ENCODE data around the gene GAMT. TPM values are rescaled to one million over a fixed set of nuclear protein-coding genes. Genes with fewer than 3 reads are reported as not detected.
A peak's percentile ranks its signal among the peaks of the same experiment; 100 is the strongest.

The GAMT gene
- total RNA-seq, 1 experiment from 2014 or later = 15.2 TPM

DNA sequence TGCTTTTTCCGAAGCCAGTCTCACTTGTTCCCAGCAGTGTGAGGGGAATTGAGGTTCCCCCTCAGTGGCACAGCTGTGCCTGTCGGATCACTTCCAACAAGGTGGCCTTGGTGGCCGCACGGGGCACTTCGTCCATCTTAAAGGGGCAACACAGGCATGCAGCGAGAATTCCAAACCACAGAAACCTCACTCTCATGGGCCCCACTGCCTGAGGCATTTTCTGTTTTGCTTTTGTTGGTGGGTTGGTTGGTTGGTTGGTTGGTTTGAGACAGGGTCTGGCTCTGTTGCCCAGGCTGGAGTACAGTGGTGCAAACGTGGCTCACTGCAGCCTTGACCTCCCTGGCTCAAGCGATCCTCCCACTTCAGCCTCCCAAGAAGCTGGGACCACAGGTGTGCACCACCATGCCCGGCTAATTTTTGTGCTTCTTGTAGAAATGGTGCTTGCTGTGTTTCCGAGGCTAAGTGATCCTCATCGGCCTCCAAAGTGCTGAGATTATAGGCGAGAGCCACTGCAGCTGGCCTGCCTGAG, 21.3 kb downstream of the GAMT start:
- H3K27me3 ChIP-seq = no peaks in the 10 kb centered on the region
- peak; percentile 35 to 53 for DNase-seq
- H3K36me3 ChIP-seq = peaks cover 4% of the 10 kb centered on the region
- peaks cover 5% of the 10 kb centered on the region for H3K4me1 ChIP-seq
- no peak overlapping the region for H3K27ac ChIP-seq
- no peaks in the 10 kb centered on the region for H3K9me3 ChIP-seq (replicated peaks)
- H3K4me3 ChIP-seq = no peak overlapping the region

- H3K27ac ChIP-seq = no peak overlapping the region
- no peak for DNase-seq
- no peaks in the 10 kb centered on the region for H3K9me3 ChIP-seq (replicated peaks)
- no peak overlapping the region for H3K4me3 ChIP-seq
- H3K4me1 ChIP-seq = peaks cover 5% of the 10 kb centered on the region
- peaks cover 8% of the 10 kb centered on the region for H3K36me3 ChIP-seq
- H3K27me3 ChIP-seq = no peaks in the 10 kb centered on the region
These were observed 22.0 kb downstream of the GAMT start for GRCh38 chr19:1379126-1379905.

DNA sequence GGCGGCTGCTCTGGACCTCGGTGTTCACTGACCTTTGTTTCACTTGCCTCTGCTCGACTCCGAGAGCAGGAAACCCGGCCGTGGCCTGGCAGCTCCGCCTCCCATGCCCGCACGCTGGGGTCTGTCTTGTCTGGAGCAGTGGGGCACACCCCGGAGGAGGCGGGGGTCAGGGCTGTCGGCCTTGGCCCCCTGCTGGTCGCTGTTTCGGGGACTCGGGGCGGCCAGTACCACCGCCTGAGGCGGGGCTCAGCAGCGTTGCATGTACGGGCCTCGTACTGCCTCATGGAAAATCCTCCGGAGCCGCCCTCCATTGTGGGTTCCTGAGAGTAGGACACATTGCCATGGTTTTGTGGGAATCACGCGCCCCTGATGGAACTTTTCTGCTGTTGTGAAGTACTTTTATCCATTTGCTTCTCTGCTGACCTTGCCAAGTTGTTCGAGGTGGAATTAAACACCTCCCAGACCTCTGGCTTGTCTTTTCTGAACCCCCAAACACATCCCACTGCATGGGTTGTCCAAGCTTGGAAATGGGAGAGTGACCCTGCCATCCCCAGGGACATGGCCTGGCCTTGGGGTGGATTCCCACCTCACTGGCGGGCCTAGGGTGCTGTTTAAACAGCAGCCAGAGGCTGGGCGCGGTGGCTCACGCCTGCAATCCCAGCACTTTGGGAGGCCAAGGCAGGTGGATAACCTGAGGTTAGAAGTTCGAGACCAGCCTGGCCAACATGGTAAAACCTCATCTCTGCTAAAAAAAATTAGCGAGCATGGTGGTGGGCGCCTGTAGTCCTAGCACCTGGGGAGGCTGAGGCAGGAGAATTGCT, 23.2 kb downstream of the GAMT start:
- Histone ChIP-seq H3K36me3 (peaks cover 10% of the 10 kb centered on the region), H3K27me3 (no peaks in the 10 kb centered on the region), H3K4me1 (peaks cover 7% of the 10 kb centered on the region), H3K27ac (no peak overlapping the region), H3K9me3 (replicated peaks) (no peaks in the 10 kb centered on the region), H3K4me3 (no peak overlapping the region)
- DNase-seq = no peak

GRCh38 chr19:1377176-1377964, 24.0 kb downstream of the GAMT start:
- peaks cover 10% of the 10 kb centered on the region for H3K4me1 ChIP-seq
- H3K36me3 ChIP-seq = peaks cover 18% of the 10 kb centered on the region
- DNase-seq = no peak
- no peak overlapping the region for H3K4me3 ChIP-seq
- no peaks in the 10 kb centered on the region for H3K9me3 ChIP-seq (replicated peaks)
- H3K27me3 ChIP-seq = no peaks in the 10 kb centered on the region
- H3K27ac ChIP-seq = no peak overlapping the region

- no peaks in the 10 kb centered on the region for H3K27me3 ChIP-seq
- no peak overlapping the region for H3K4me3 ChIP-seq
- H3K4me1 ChIP-seq = peaks cover 10% of the 10 kb centered on the region
- H3K36me3 ChIP-seq = peaks cover 22% of the 10 kb centered on the region
- H3K27ac ChIP-seq = no peak overlapping the region
- DNase-seq = no peak
- H3K9me3 ChIP-seq (replicated peaks) = no peaks in the 10 kb centered on the region
These were observed 24.9 kb downstream of the GAMT start for GRCh38 chr19:1376415-1376805.

DNA sequence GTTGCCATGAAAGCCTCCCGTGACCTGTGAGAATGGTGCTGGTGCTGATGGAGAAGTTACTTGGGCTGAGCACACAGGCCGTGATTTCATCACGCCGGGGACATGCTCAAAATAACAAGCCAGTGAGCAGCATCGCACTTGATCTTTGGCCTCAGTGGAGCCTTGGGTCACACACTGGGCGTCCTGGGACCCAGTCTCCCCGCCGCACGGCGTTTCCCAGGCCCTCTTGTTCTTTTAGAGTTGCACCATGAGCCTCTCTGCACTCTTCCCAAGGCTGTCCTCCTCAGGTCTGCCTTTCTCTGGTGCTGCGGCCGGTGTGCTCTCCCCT, 27.1 kb downstream of the GAMT start:
- Histone ChIP-seq H3K4me1 (peaks cover 5% of the 10 kb centered on the region; the same call in 1 of the 2 replicates), H3K4me3 (no peak overlapping the region), H3K27ac (no peak overlapping the region), H3K27me3 (no peaks in the 10 kb centered on the region), H3K9me3 (replicated peaks) (no peaks in the 10 kb centered on the region), H3K36me3 (peaks cover 36% of the 10 kb centered on the region)
- DNase-seq = no peak

DNA sequence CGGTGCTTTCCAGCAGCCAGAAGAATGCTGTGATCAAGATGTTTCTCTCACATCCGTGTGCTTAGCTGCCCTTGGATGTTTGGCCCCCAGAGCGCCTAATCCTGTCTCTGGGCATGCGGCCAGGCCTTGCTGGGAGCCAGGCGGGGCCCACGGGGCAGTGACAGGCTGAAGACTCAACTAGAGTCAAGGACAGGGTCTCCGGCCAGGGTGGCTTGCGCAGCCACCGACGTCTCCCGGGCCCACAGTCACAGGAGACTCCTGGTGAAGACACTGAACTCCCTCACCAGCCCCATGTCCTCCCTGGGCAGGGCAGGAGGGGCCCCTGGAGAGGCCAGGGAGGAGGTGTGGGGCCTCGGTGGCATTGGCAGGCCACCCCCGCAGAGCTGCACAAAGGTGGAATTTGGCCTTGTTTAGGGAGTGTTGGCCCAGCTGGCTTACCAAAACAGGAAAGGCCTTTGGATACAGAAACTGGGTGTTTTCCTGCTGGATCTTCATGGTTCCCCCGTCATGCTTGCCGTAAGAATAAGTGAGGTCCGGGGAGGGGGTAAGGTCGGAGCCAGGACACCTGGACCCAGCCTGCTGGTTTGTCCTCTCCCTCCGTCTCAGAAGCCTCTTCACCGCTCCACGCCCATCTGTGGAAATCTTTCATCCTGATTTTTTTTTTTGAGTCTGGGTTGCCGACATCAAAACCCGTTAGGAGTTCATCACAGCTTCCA, 27.6 kb downstream of the GAMT start:
- DNase-seq = peak; percentile 56
- no peaks in the 10 kb centered on the region for H3K9me3 ChIP-seq (replicated peaks)
- H3K27ac ChIP-seq = no peak overlapping the region
- no peaks in the 10 kb centered on the region for H3K27me3 ChIP-seq
- H3K4me3 ChIP-seq = no peak overlapping the region
- H3K36me3 ChIP-seq = peaks cover 38% of the 10 kb centered on the region
- H3K4me1 ChIP-seq = peaks cover 5% of the 10 kb centered on the region; the same call in 1 of the 2 replicates

DNA sequence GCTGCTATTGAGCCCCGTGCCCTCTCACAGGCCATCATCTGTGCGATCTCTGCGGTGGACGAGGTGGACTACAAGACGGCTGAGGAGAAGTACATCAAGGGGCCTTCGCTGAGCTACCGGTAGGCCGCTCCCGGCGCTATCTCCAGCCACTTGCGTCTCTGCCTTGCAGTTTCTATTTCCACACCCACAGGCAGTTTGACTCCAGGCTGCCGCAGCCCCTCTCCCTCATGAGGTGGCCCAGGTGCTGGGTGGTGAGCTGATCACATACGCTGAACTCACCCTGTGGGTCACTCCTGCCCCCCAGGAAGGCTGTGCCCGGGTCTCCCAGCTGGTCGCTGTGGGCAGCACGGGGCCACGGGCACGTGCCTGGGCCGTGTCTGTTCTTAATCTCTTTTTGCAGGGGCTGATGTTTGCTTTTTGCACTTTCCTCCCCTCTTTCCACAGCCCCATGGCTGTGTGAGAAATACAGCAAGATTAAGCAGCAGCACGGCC, 28.3 kb downstream of the GAMT start:
- Histone ChIP-seq H3K4me3 (no peak overlapping the region), H3K27ac (no peak overlapping the region), H3K27me3 (no peaks in the 10 kb centered on the region), H3K9me3 (replicated peaks) (no peaks in the 10 kb centered on the region), H3K36me3 (peaks cover 38% of the 10 kb centered on the region), H3K4me1 (peaks cover 5% of the 10 kb centered on the region; the same call in 1 of the 2 replicates)
- no peak for DNase-seq

- Histone ChIP-seq H3K36me3 (peaks cover 50% of the 10 kb centered on the region), H3K27ac (no peak overlapping the region), H3K4me3 (no peak overlapping the region), H3K9me3 (replicated peaks) (no peaks in the 10 kb centered on the region), H3K4me1 (peaks cover 5% of the 10 kb centered on the region; the same call in 1 of the 2 replicates), H3K27me3 (no peaks in the 10 kb centered on the region)
- no peak for DNase-seq
These were observed 30.6 kb downstream of the GAMT start for GRCh38 chr19:1370579-1371361.

GRCh38 chr19:1369214-1369805, 32.0 kb downstream of the GAMT start:
- peaks cover 52% of the 10 kb centered on the region for H3K36me3 ChIP-seq
- no peak overlapping the region for H3K27ac ChIP-seq
- no peak for DNase-seq
- H3K9me3 ChIP-seq (replicated peaks) = no peaks in the 10 kb centered on the region
- no peak overlapping the region for H3K4me3 ChIP-seq
- H3K4me1 ChIP-seq = peaks cover 5% of the 10 kb centered on the region; the same call in 1 of the 2 replicates
- no peaks in the 10 kb centered on the region for H3K27me3 ChIP-seq

DNA sequence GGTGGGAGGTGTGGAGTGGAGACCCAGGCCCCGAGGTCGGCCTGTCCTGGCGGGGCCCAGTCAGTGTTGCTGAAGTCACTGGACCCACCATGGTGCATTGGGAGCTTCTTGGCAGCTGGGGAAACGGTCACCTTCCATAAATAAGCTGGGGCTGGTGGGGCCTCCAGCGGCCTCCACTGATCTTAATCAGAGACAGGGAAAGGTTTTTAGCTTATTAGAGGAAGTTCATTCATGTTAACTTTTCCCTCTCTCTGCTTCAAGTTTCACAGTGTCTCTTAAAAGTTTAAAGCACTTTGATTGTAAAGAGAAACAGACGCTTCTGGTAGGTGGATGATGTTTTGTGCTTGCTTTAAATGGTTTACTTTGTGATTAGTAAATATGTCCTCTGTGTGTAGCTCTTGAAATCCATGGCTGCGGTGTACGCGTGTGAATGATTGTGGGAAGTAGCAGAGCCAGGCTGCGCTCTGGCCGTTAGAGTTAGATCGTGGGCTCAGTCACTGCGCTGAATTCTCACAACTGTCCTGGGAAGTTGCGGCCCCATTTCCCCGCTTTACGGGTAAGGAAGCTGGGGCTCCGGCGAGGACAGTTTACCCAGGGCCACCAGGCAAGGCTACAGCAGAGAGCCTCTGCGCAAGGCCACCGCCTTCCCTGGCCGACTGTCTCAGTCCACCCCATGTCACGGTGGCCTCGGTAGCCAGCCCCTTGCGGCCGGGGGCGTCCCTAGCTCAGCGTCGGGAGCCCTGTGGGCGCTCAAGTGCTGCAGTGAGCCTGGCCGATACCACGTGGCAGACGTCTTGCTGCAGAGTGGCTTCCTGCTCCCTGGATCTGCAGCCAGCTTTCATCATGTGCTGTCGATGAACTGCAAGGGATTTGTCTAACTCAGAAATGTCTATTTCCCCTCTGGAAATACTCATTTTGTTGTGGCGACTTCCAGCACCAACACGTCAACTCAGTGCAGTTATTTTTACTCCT, 34.2 kb downstream of the GAMT start:
- peaks cover 4% of the 10 kb centered on the region for H3K4me1 ChIP-seq
- H3K4me3 ChIP-seq = no peak overlapping the region
- no peaks in the 10 kb centered on the region for H3K27me3 ChIP-seq
- H3K9me3 ChIP-seq (replicated peaks) = no peaks in the 10 kb centered on the region
- H3K27ac ChIP-seq = no peak overlapping the region
- H3K36me3 ChIP-seq = peaks cover 56% of the 10 kb centered on the region
- DNase-seq = no peak

DNA sequence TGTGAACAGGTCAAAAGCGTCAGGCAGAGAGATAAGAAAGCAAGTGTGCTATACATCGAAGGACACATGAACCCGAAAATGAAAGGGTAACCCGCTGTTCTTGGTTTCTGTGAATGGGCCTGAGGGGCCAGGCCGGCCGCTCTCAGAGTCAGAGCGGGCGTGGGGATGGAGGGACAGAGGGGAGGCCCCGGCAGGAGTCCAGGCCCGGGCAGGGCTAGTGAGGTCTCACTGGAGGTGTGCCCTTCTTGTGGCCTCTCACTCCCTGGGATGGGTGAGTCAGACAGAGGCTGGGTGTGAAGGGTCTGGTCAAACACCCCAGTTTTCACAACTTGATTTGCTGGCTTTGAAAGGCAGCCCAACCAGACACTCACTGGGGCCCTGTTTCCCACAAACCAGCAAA, 35.0 kb downstream of the GAMT start:
- no peak overlapping the region for H3K27ac ChIP-seq
- no peaks in the 10 kb centered on the region for H3K9me3 ChIP-seq (replicated peaks)
- no peak for DNase-seq
- H3K4me3 ChIP-seq = no peak overlapping the region
- H3K36me3 ChIP-seq = peaks cover 52% of the 10 kb centered on the region
- peaks cover 6% of the 10 kb centered on the region for H3K4me1 ChIP-seq
- H3K27me3 ChIP-seq = no peaks in the 10 kb centered on the region
